Measurements from ENCODE around the gene MRPL16.
"Not testable (repeated sequence)": the region's sequence is repeated elsewhere in the genome, so short reads cannot be mapped to it uniquely, and the experiment has no call there.

MRPL16 gene

GRCh38 chr11:59810189-59810910 lies at the start of gene MRPL16:
Gene MRPL16 (minus strand): TSS chr11:59810778. CDS start chr11:59810658, 120 bp downstream.
- H3K36me3 ChIP-seq, result peaks cover 34 to 41% (median 37%) of the 10 kb centered on the region in 11 experiments
- H3K4me3 ChIP-seq, result peak within 1 kb of the TSS; percentile 80 to 99 (median 88)
- H3K4me1 ChIP-seq, result peaks cover 15 to 30% (median 20%) of the 10 kb centered on the region in 10 experiments
- peak within 1 kb of the TSS; percentile 81 to 96 (median 88) for H3K4me2 ChIP-seq
- H3K9ac ChIP-seq, result peak within 1 kb of the TSS; percentile 83 to 95 (median 90)
- peaks cover 0 to 10% (median 0%) of the 10 kb centered on the region in 11 experiments; a peak in 2 of 22 replicates for H4K20me1 ChIP-seq
- no peak for TF ChIP-seq Cebpa-rat (IDR thresholded peaks at IDR 0.05)
- H3K9me3 ChIP-seq (replicated peaks in 1 of 11), result no peaks in the 10 kb centered on the region
- H3K27me3 ChIP-seq, result no peaks in the 10 kb centered on the region
- H3K27ac ChIP-seq, result peak within 1 kb of the TSS; percentile 71 to 91 (median 82)

- Histone ChIP-seq H4K20me1 (no peaks in the 10 kb centered on the region), H3K4me1 (peaks cover 0 to 26% (median 0%) of the 10 kb centered on the region in 10 experiments; a peak in 7 of 20 replicates), H3K36me3 (no peaks in the 10 kb centered on the region), H3K27ac (no peak overlapping the region), H3K4me3 (no peak overlapping the region), H3K9ac (no peak overlapping the region), H3K4me2 (no peak overlapping the region), H3K9me3 (replicated peaks in 1 of 11) (no peaks in the 10 kb centered on the region), H3K27me3 (no peaks in the 10 kb centered on the region)
- TF ChIP-seq Cebpa-rat (IDR thresholded peaks at IDR 0.05), result no peak
Observed at GRCh38 chr11:59859673-59860072, 49.1 kb upstream of the MRPL16 start.

- no peaks in the 10 kb centered on the region for H3K9me3 ChIP-seq (replicated peaks in 1 of 11)
- no peak for TF ChIP-seq Cebpa-rat (IDR thresholded peaks at IDR 0.05)
- H3K27ac ChIP-seq, result no peak overlapping the region
- no peaks in the 10 kb centered on the region for H4K20me1 ChIP-seq
- peak overlapping the region in 3 of 11 experiments; percentile 10 to 28 (median 25); a peak in 5 of 22 replicates for H3K4me2 ChIP-seq
- H3K4me1 ChIP-seq, result peaks cover 0 to 17% (median 0%) of the 10 kb centered on the region in 10 experiments; a peak in 7 of 20 replicates
- no peak overlapping the region for H3K4me3 ChIP-seq
- no peak overlapping the region for H3K9ac ChIP-seq
- H3K36me3 ChIP-seq, result no peaks in the 10 kb centered on the region
- H3K27me3 ChIP-seq, result no peaks in the 10 kb centered on the region
Observed at GRCh38 chr11:59857439-59858434, 47.2 kb upstream of the MRPL16 start.

GRCh38 chr11:59854871-59855270 lies 44.3 kb upstream of the MRPL16 start:
- no peak for TF ChIP-seq Cebpa-rat (IDR thresholded peaks at IDR 0.05)
- no peak overlapping the region for H3K27ac ChIP-seq
- H3K4me1 ChIP-seq, result peaks cover 0 to 9% (median 0%) of the 10 kb centered on the region in 10 experiments; a peak in 7 of 20 replicates
- no peaks in the 10 kb centered on the region for H3K27me3 ChIP-seq
- H3K4me3 ChIP-seq, result no peak overlapping the region
- no peak overlapping the region for H3K9ac ChIP-seq
- no peaks in the 10 kb centered on the region for H3K36me3 ChIP-seq
- 0 out of 22 replicates have a peak, but pooled peaks cover 0 to 5% (median 0%) of the 10 kb centered on the region in 11 experiments for H3K9me3 ChIP-seq (replicated peaks in 1 of 11)
- no peak overlapping the region for H3K4me2 ChIP-seq
- no peaks in the 10 kb centered on the region for H4K20me1 ChIP-seq

GRCh38 chr11:59851416-59851815 lies 40.8 kb upstream of the MRPL16 start:
- not testable (repeated sequence) for H3K4me3 ChIP-seq; H3K9me3 ChIP-seq (replicated peaks in 1 of 11); H3K27ac ChIP-seq; H3K27me3 ChIP-seq; H3K4me1 ChIP-seq; H3K9ac ChIP-seq; H3K36me3 ChIP-seq; H4K20me1 ChIP-seq; H3K4me2 ChIP-seq

GRCh38 chr11:59849551-59849950 lies 39.0 kb upstream of the MRPL16 start:
- not testable (repeated sequence) for H3K27me3 ChIP-seq; H4K20me1 ChIP-seq; H3K4me2 ChIP-seq; H3K36me3 ChIP-seq; H3K9ac ChIP-seq; H3K27ac ChIP-seq; H3K9me3 ChIP-seq (replicated peaks in 1 of 11); H3K4me1 ChIP-seq; H3K4me3 ChIP-seq

- Histone ChIP-seq H3K27ac (no peak overlapping the region), H3K9me3 (replicated peaks in 1 of 11) (0 out of 22 replicates have a peak, but pooled peaks cover 0 to 5% (median 0%) of the 10 kb centered on the region in 11 experiments), H3K4me1 (no peaks in the 10 kb centered on the region), H3K4me2 (no peak overlapping the region), H4K20me1 (no peaks in the 10 kb centered on the region), H3K36me3 (no peaks in the 10 kb centered on the region), H3K9ac (no peak overlapping the region), H3K27me3 (no peaks in the 10 kb centered on the region), H3K4me3 (no peak overlapping the region)
- TF ChIP-seq Cebpa-rat (IDR thresholded peaks at IDR 0.05), result no peak
Observed at GRCh38 chr11:59849129-59849528, 38.6 kb upstream of the MRPL16 start.

- H3K4me2 ChIP-seq; H4K20me1 ChIP-seq; H3K4me1 ChIP-seq; H3K4me3 ChIP-seq; H3K9me3 ChIP-seq (replicated peaks in 1 of 11); H3K9ac ChIP-seq; H3K27me3 ChIP-seq; H3K27ac ChIP-seq; H3K36me3 ChIP-seq: not testable (repeated sequence)
Observed at GRCh38 chr11:59848439-59848838, 37.9 kb upstream of the MRPL16 start.

- H3K36me3 ChIP-seq, result no peaks in the 10 kb centered on the region
- no peaks in the 10 kb centered on the region for H3K27me3 ChIP-seq
- no peak overlapping the region for H3K4me2 ChIP-seq
- no peak overlapping the region for H3K4me3 ChIP-seq
- no peaks in the 10 kb centered on the region for H3K4me1 ChIP-seq
- 0 out of 22 replicates have a peak, but pooled peaks cover 0 to 5% (median 0%) of the 10 kb centered on the region in 11 experiments for H3K9me3 ChIP-seq (replicated peaks in 1 of 11)
- H4K20me1 ChIP-seq, result no peaks in the 10 kb centered on the region
- H3K27ac ChIP-seq, result no peak overlapping the region
- no peak for TF ChIP-seq Cebpa-rat (IDR thresholded peaks at IDR 0.05)
- no peak overlapping the region for H3K9ac ChIP-seq
Observed at GRCh38 chr11:59847626-59848025, 37.0 kb upstream of the MRPL16 start.
